ENCODE results near the gene LIMA1.

- TF ChIP-seq MAFK (IDR thresholded peaks at IDR 0.05; ENCODE audit: low read depth, low read length): no peak
- TF ChIP-seq, protein P1, sequence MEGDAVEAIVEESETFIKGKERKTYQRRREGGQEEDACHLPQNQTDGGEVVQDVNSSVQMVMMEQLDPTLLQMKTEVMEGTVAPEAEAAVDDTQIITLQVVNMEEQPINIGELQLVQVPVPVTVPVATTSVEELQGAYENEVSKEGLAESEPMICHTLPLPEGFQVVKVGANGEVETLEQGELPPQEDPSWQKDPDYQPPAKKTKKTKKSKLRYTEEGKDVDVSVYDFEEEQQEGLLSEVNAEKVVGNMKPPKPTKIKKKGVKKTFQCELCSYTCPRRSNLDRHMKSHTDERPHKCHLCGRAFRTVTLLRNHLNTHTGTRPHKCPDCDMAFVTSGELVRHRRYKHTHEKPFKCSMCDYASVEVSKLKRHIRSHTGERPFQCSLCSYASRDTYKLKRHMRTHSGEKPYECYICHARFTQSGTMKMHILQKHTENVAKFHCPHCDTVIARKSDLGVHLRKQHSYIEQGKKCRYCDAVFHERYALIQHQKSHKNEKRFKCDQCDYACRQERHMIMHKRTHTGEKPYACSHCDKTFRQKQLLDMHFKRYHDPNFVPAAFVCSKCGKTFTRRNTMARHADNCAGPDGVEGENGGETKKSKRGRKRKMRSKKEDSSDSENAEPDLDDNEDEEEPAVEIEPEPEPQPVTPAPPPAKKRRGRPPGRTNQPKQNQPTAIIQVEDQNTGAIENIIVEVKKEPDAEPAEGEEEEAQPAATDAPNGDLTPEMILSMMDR (conservative IDR thresholded peaks at IDR 0.05; ENCODE audit: low read depth, low read length): no peak
- no peak for TF ChIP-seq FOS (IDR thresholded peaks at IDR 0.05; ENCODE audit: low read depth, low read length)
- TF ChIP-seq SMC3 (IDR thresholded peaks at IDR 0.05; ENCODE audit: low read depth, low read length): no peak
- no peak for TF ChIP-seq MXI1 (IDR thresholded peaks at IDR 0.05; ENCODE audit: borderline replicate concordance, low read depth, low read length)
These were observed 96.0 kb downstream of the LIMA1 start for GRCh38 chr12:50187084-50187900.

All from IMR-90 (cell line).